GM23338 (cell line): ENCODE data around the gene CCDC183. TPM values are rescaled to one million over a fixed set of nuclear protein-coding genes. Genes with fewer than 3 reads are reported as not detected.

Source experiments
- ATAC-seq: fragments of 200-7000 bp; cut with Tn5 transposase; 3 replicates; pipeline ENCODE4 v1.9.1; 2020
- DNase-seq: peaks from one replicate; pipeline ENCODE4 v3.0.0-alpha.2; 2015; ENCODE audit warnings: low spot score
- H2AFZ ChIP-seq: fragments of 200-600 bp; sonication (generic); 2 replicates; pipeline ENCODE4 v1.8.0; 2016; ENCODE audit warnings: antibody characterized with exemption, mild to moderate bottlenecking, moderate library complexity
- H3F3A ChIP-seq: fragments of 200-600 bp; sonication (generic); replicated peaks from 2 replicates; pipeline ENCODE4 v1.8.0; 2017; ENCODE audit warnings: antibody characterized with exemption, mixed run types, low read depth
- H3K27ac ChIP-seq: fragments of 200-600 bp; sonication (generic); 2 replicates; pipeline ENCODE4 v1.6.1; 2016; ENCODE audit warnings: low read depth
- H3K27me3 ChIP-seq: fragments of 200-600 bp; sonication (generic); 2 replicates; pipeline ENCODE4 v1.8.0; 2016; ENCODE audit warnings: mild to moderate bottlenecking, mixed run types, moderate library complexity; ENCODE audit not compliant: insufficient read depth
- H3K36me3 ChIP-seq: fragments of 200-600 bp; sonication (generic); 2 replicates; pipeline ENCODE4 v1.8.0; 2016; ENCODE audit warnings: mild to moderate bottlenecking; ENCODE audit not compliant: insufficient read depth
- H3K4me1 ChIP-seq: fragments of 200-600 bp; sonication (generic); 2 replicates; pipeline ENCODE4 v1.8.0; 2016; ENCODE audit warnings: mild to moderate bottlenecking, moderate library complexity; ENCODE audit not compliant: insufficient read depth
- H3K4me2 ChIP-seq: fragments of 200-600 bp; sonication (generic); 2 replicates; pipeline ENCODE4 v1.7.1; 2017; ENCODE audit warnings: mixed run types
- H3K4me3 ChIP-seq: fragments of 200-600 bp; sonication (generic); 2 replicates; pipeline ENCODE4 v1.6.1; 2016; ENCODE audit warnings: mixed run types
- H3K79me2 ChIP-seq: fragments of 200-600 bp; sonication (generic); replicated peaks from 2 replicates; pipeline ENCODE4 v1.8.0; 2017; ENCODE audit warnings: mild to moderate bottlenecking; ENCODE audit not compliant: insufficient read depth
- H3K9me2 ChIP-seq: fragments of 200-600 bp; sonication (generic); 2 replicates; pipeline ENCODE4 v1.8.0; 2017; ENCODE audit not compliant: insufficient read depth
- H4K20me1 ChIP-seq: fragments of 200-600 bp; sonication (generic); replicated peaks from 2 replicates; pipeline ENCODE4 v1.8.0; 2017; ENCODE audit warnings: mild to moderate bottlenecking; ENCODE audit not compliant: insufficient read depth
- H3K27ac Mint-ChIP-seq: 2 replicates; pipeline ENCODE4 v1.8.0; 2020; ENCODE audit warnings: inconsistent platforms, mild to moderate bottlenecking, moderate library complexity, mixed read lengths
- H3K27me3 Mint-ChIP-seq: 3 replicates; pipeline ENCODE4 v1.8.0; 2022; ENCODE audit warnings: low read depth, mild to moderate bottlenecking, moderate library complexity, mixed read lengths, inconsistent platforms; ENCODE audit not compliant: insufficient read depth, poor library complexity
- H3K36me3 Mint-ChIP-seq: 3 replicates; pipeline ENCODE4 v1.8.0; 2021; ENCODE audit warnings: low read depth, mild to moderate bottlenecking, inconsistent platforms, moderate library complexity, mixed read lengths
- H3K4me1 Mint-ChIP-seq: 3 replicates; pipeline ENCODE4 v1.8.0; 2020; ENCODE audit warnings: mild to moderate bottlenecking, inconsistent platforms, mixed read lengths
- H3K4me3 Mint-ChIP-seq: 3 replicates; pipeline ENCODE4 v1.8.0; 2021; ENCODE audit warnings: moderate library complexity, mild to moderate bottlenecking, inconsistent platforms, mixed read lengths
- H3K9me3 Mint-ChIP-seq: 3 replicates; pipeline ENCODE4 v1.8.0; 2020; ENCODE audit warnings: moderate library complexity, mild to moderate bottlenecking, inconsistent platforms, mixed read lengths
- CREB1 ChIP-seq: fragments of 250-450 bp; sonication (Bioruptor Pico); IDR thresholded peaks from 2 replicates; pipeline ENCODE4 v1.5.0; 2020; ENCODE audit warnings: low read depth, mild to moderate bottlenecking, moderate library complexity
- EZH2 ChIP-seq: fragments of 200-600 bp; sonication (generic); IDR thresholded peaks from one replicate; pipeline ENCODE4 v1.8.0; 2017; ENCODE audit warnings: antibody characterized with exemption, mild to moderate bottlenecking, low read depth; ENCODE audit not compliant: unreplicated experiment
- JUNB ChIP-seq: IDR thresholded peaks from one replicate; pipeline ENCODE4 v1.6.1; 2016; ENCODE audit warnings: antibody characterized with exemption; ENCODE audit not compliant: unreplicated experiment
- NANOG ChIP-seq: IDR thresholded peaks from 2 replicates; pipeline ENCODE4 v1.6.1; 2016; ENCODE audit warnings: antibody characterized with exemption, borderline replicate concordance
- POLR2AphosphoS5 ChIP-seq: IDR thresholded peaks from 2 replicates; pipeline ENCODE4 v1.6.1; 2016; ENCODE audit warnings: antibody characterized with exemption, low read depth
- STAT1 ChIP-seq: IDR thresholded peaks from one replicate; pipeline ENCODE4 v1.6.1; 2016; ENCODE audit warnings: antibody characterized with exemption; ENCODE audit not compliant: unreplicated experiment
- ZNF114 ChIP-seq: fragments of 250-450 bp; sonication (Bioruptor Pico); IDR thresholded peaks from 2 replicates; pipeline ENCODE4 v1.5.0; 2020; ENCODE audit warnings: mild to moderate bottlenecking, moderate library complexity
- ZNF331 ChIP-seq: fragments of 250-450 bp; sonication (Bioruptor Pico); IDR thresholded peaks from 2 replicates; pipeline ENCODE4 v1.5.0; 2020; ENCODE audit warnings: low read depth, mild to moderate bottlenecking, moderate library complexity
- polyA plus RNA-seq: library from polyadenylated mRNA; unstranded; fragments of >200 nt; fragmentation: Nextera tagmentation; extraction: Ambion mirVana; gene quantifications from 2 replicates; pipeline ENCODE4 v1.2.1, GENCODE V29; 2016
- total RNA-seq: library from RNA; depleted of rRNA; stranded (reverse); fragments of >200 nt; shearing (Covaris generic); gene quantifications from 2 replicates; pipeline ENCODE4 v1.2.3, GENCODE V29; 2014
- TF ChIP-seq, protein P1 (sequence below), 2 experiments: fragments of 200-600 bp in 1 of 2; sonication (generic) in 1 of 2; conservative IDR thresholded peaks; 2 replicates each; pipeline versions ENCODE4 v1.5.1 to v1.6.1; 2016 to 2017; ENCODE audit warnings: antibody characterized with exemption in 2 of 2, low read depth in 2 of 2, mild to moderate bottlenecking in 2 of 2, moderate library complexity in 1 of 2
- TF ChIP-seq, protein P2 (sequence below): IDR thresholded peaks from 2 replicates; pipeline ENCODE4 v1.6.1; 2016; ENCODE audit warnings: antibody characterized with exemption

CCDC183 gene
- total and polyA plus RNA-seq, 2 experiments from 2014 or later, result 1.1 to 1.2 TPM

DNA sequence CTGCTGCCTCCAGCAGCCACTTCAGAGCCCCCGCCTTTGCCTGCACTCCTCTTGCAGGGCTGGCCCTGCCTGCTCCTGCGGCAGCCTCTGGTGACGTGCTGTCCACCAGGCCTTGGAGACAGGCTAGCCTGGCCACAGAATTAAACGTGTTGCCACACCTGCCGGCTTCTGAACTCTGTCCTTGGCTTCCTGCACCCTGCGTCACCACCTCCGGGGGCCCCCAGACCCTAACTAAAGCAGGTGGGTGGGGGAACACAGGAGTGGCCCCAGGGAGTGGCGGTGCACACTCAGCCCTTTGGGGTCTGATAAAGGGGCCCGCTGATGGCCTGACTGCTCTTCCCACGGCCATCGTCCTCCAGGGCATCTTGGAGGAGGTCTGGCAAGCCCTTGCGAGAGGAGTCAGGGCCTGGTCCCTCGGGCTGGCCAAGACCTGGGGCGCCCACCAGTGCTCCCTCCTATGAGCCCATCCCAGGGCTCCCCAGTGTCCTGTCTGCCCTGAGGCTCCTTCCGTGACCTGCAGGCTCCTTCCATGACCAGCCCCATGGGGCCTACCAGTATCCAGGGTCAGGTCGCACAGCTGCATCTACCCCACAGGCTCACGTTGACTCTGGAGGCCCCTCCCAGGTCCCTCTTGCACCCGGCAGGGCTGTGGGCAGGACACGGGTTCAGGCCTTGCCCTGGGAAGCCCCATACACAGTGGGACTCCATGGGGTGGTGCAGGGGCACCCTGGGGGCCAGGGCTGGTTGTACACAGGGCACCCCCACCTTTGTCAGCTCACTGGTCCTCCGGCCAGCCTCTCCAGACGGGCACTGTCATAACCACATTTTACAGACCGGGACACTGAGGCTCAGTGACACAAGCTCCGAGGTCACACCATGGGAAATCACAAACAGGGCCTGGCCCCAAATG is 55.0 kb downstream of the CCDC183 start:
- H3K4me3 ChIP-seq, result no peak overlapping the region
- H4K20me1 ChIP-seq, result 0 out of 2 replicates have a peak, but pooled peaks cover 3% of the 10 kb centered on the region
- H3K27me3 ChIP-seq, result peaks cover 5% of the 10 kb centered on the region
- TF ChIP-seq NANOG (no peak), ZNF331 (CRISPR knock-in tag) (no peak), CREB1 (CRISPR knock-in tag) (no peak), ZNF114 (no peak), EZH2 (no peak)
- TF ChIP-seq, protein P1, sequence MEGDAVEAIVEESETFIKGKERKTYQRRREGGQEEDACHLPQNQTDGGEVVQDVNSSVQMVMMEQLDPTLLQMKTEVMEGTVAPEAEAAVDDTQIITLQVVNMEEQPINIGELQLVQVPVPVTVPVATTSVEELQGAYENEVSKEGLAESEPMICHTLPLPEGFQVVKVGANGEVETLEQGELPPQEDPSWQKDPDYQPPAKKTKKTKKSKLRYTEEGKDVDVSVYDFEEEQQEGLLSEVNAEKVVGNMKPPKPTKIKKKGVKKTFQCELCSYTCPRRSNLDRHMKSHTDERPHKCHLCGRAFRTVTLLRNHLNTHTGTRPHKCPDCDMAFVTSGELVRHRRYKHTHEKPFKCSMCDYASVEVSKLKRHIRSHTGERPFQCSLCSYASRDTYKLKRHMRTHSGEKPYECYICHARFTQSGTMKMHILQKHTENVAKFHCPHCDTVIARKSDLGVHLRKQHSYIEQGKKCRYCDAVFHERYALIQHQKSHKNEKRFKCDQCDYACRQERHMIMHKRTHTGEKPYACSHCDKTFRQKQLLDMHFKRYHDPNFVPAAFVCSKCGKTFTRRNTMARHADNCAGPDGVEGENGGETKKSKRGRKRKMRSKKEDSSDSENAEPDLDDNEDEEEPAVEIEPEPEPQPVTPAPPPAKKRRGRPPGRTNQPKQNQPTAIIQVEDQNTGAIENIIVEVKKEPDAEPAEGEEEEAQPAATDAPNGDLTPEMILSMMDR (conservative IDR thresholded peaks at IDR 0.05; ENCODE audit: low read depth in 2 of 2), result no peak
- TF ChIP-seq, protein P2, sequence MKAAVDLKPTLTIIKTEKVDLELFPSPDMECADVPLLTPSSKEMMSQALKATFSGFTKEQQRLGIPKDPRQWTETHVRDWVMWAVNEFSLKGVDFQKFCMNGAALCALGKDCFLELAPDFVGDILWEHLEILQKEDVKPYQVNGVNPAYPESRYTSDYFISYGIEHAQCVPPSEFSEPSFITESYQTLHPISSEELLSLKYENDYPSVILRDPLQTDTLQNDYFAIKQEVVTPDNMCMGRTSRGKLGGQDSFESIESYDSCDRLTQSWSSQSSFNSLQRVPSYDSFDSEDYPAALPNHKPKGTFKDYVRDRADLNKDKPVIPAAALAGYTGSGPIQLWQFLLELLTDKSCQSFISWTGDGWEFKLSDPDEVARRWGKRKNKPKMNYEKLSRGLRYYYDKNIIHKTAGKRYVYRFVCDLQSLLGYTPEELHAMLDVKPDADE, result no peak
- no peaks in the 10 kb centered on the region for H3K9me3 Mint-ChIP-seq
- no peaks in the 10 kb centered on the region; the same call in 1 of the 2 replicates for H3K36me3 ChIP-seq
- H2AFZ ChIP-seq, result no peak overlapping the region
- no peak overlapping the region for H3K4me3 Mint-ChIP-seq
- DNase-seq, result no peak
- no peaks in the 10 kb centered on the region; the same call in 2 of the 3 replicates for H3K4me1 Mint-ChIP-seq
- H3K9me2 ChIP-seq, result no peaks in the 10 kb centered on the region
- H3K27ac Mint-ChIP-seq, result no peak overlapping the region
- no peaks in the 10 kb centered on the region; the same call in 1 of the 2 replicates for H3K4me1 ChIP-seq
- peaks cover 2% of the 10 kb centered on the region; the same call in 2 of the 3 replicates for H3K36me3 Mint-ChIP-seq
- 0 out of 2 replicates have a peak, but pooled peaks cover 5% of the 10 kb centered on the region for H3F3A ChIP-seq
- H3K27me3 Mint-ChIP-seq, result peaks cover 22% of the 10 kb centered on the region
- no peak for ATAC-seq
- H3K27ac ChIP-seq, result no peak overlapping the region
- no peaks in the 10 kb centered on the region for H3K79me2 ChIP-seq
- H3K4me2 ChIP-seq, result no peak overlapping the region

DNA sequence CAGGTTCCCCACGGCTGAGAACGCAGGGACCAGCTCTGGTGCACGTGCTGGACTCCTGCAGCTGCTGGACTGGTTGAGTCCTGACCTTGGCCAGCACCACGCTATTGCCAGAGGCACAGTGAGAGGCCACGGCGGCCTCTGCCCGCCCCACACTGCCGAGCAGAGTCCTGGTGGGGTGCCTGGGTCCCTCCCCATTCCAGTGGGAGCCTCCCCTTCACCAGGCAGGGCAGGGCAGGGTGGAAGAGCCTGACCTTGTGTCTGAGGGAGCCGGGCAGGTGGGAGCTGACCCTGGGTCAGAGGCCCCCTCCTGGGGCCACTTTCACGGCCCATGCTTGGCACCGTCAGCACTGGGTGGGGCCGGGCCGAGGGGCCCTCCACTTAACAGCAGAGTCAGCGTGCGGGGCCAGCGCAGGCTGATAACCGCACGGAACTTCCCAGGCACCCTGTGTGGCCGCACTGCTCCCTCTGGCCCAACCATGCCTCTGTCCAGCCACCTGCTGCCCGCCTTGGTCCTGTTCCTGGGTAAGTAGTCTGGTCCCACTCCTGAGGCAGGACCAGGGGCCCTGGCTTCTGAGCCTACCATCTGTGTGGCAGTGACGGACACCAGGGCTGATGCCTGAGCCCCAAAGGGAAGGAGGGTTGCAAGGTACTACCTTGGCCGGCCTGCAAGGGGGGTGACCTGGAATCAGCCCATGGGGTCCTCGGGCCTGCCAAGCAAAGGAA is 56.0 kb downstream of the CCDC183 start, which contains the start of gene MAMDC4:
Gene MAMDC4 (plus strand): TSS at position 406 of the 723 bp plus-strand sequence. CDS start 71 bp downstream, at position 477.
- Histone ChIP-seq H3K4me3 (no peak within 1 kb of the TSS), H3K79me2 (no peaks in the 10 kb centered on the region), H3K4me1 (no peaks in the 10 kb centered on the region; the same call in 1 of the 2 replicates), H3K4me2 (no peak within 1 kb of the TSS), H2AFZ (no peak within 1 kb of the TSS), H3K36me3 (no peaks in the 10 kb centered on the region; the same call in 1 of the 2 replicates), H4K20me1 (0 out of 2 replicates have a peak, but pooled peaks cover 3% of the 10 kb centered on the region), H3K27ac (no peak within 1 kb of the TSS), H3K27me3 (no peaks in the 10 kb centered on the region), H3F3A (0 out of 2 replicates have a peak, but pooled peaks cover 5% of the 10 kb centered on the region), H3K9me2 (no peaks in the 10 kb centered on the region)
- no peak for ATAC-seq
- Mint-ChIP-seq H3K4me1 (no peaks in the 10 kb centered on the region; the same call in 2 of the 3 replicates), H3K4me3 (no peak within 1 kb of the TSS), H3K36me3 (peaks cover 2% of the 10 kb centered on the region; the same call in 2 of the 3 replicates), H3K27ac (no peak within 1 kb of the TSS), H3K9me3 (no peaks in the 10 kb centered on the region), H3K27me3 (peaks cover 16% of the 10 kb centered on the region)
- no peak for DNase-seq
- TF ChIP-seq, protein P2, result no peak
- TF ChIP-seq ZNF331 (CRISPR knock-in tag) (no peak), NANOG (no peak), ZNF114 (no peak), JUNB (no peak), POLR2AphosphoS5 (no peak), STAT1 (no peak), EZH2 (no peak)
- TF ChIP-seq, protein P1 (conservative IDR thresholded peaks at IDR 0.05; ENCODE audit: low read depth in 2 of 2), result no peak
